Smooth muscle cell of the brain vasculature (primary cell): ENCODE data around the gene ZNF385C.
"Not testable (repeated sequence)": the region's sequence is repeated elsewhere in the genome, so short reads cannot be mapped to it uniquely, and the experiment has no call there.

ENCODE experiments used
- DNase-seq: peaks from one replicate; pipeline ENCODE4 v3.0.0-alpha.2; 2012; ENCODE audit warnings: low read depth, low spot score

Gene ZNF385C

GRCh38 chr17:42050393-42051012 is 47.8 kb downstream of the ZNF385C start, which contains the start of gene C17orf113:
Gene C17orf113, minus strand, starts transcription at chr17:42050601. Its CDS starts 7,225 bp downstream, at chr17:42043376.
- no peak for DNase-seq

GRCh38 chr17:42049834-42050392 is 48.4 kb downstream of the ZNF385C start:
- DNase-seq: no peak

- no peak for DNase-seq
These were observed 50.9 kb downstream of the ZNF385C start for GRCh38 chr17:42047343-42047742.

GRCh38 chr17:42045719-42046118 is 52.6 kb downstream of the ZNF385C start:
- no peak for DNase-seq

- DNase-seq: no peak
These were observed 55.5 kb downstream of the ZNF385C start for GRCh38 chr17:42042598-42043319.

GRCh38 chr17:42041619-42042018 is 56.7 kb downstream of the ZNF385C start:
- no peak for DNase-seq

- DNase-seq: no peak
These were observed 57.5 kb downstream of the ZNF385C start for GRCh38 chr17:42040818-42041217.

GRCh38 chr17:42039794-42040763 is 58.2 kb downstream of the ZNF385C start:
- no peak for DNase-seq

GRCh38 chr17:42038221-42038973 is 59.9 kb downstream of the ZNF385C start:
- no peak for DNase-seq

GRCh38 chr17:42034059-42034458 is 64.2 kb downstream of the ZNF385C start:
- no peak for DNase-seq

- no peak for DNase-seq
These were observed 66.7 kb downstream of the ZNF385C start for GRCh38 chr17:42031584-42031983.

- no peak for DNase-seq
These were observed 69.5 kb downstream of the ZNF385C start for GRCh38 chr17:42028791-42029127.

- DNase-seq: no peak
These were observed 70.1 kb downstream of the ZNF385C start for GRCh38 chr17:42027961-42028790.

- DNase-seq: no peak
These were observed 70.7 kb downstream of the ZNF385C start for GRCh38 chr17:42027590-42027889.

- DNase-seq: no peak
These were observed 71.2 kb downstream of the ZNF385C start for GRCh38 chr17:42026857-42027589.

GRCh38 chr17:42025936-42026335 is 72.3 kb downstream of the ZNF385C start:
- no peak for DNase-seq

- no peak for DNase-seq
These were observed 73.1 kb downstream of the ZNF385C start for GRCh38 chr17:42025191-42025579.

GRCh38 chr17:42023524-42024349 is 74.5 kb downstream of the ZNF385C start:
- DNase-seq: no peak

- DNase-seq: not testable (repeated sequence)
These were observed 77.4 kb downstream of the ZNF385C start for GRCh38 chr17:42020845-42021244.
